Measurements from ENCODE around the gene ZNF213. TPM values are rescaled to one million over a fixed set of nuclear protein-coding genes. Genes with fewer than 3 reads are reported as not detected.

ZNF213 gene
- total RNA-seq, 1 experiment from 2014 or later = 5.3 TPM

GRCh38 chr16:3088925-3089716 is 45.7 kb upstream of the ZNF213 start:
- BruUV-seq (replicated peaks) = no TSS peak
- ChIA-PET CTCF (interaction anchor here (0.7 kb wide), 1 partner anchor 40 kb away, joined by 5 read pairs; no protein-coding TSS in a partner anchor), POLR2A (no interaction called here)
- H3K4me3 ChIP-seq (ENCODE audit: low read depth, low read length) = no peak overlapping the region
- Mint-ChIP-seq H3K27me3 (ENCODE audit: insufficient read depth, unreplicated experiment) (no peaks in the 10 kb centered on the region), H3K27ac (ENCODE audit: unreplicated experiment) (no peak overlapping the region), H3K4me1 (ENCODE audit: low read depth, unreplicated experiment) (no peaks in the 10 kb centered on the region), H3K9me3 (ENCODE audit: unreplicated experiment) (no peaks in the 10 kb centered on the region), H3K4me3 (ENCODE audit: unreplicated experiment) (no peak overlapping the region), H3K36me3 (ENCODE audit: insufficient read depth, unreplicated experiment) (no peaks in the 10 kb centered on the region)
- H3K9me3 ChIP-seq = no peaks in the 10 kb centered on the region
- H3K4me1 ChIP-seq = peaks cover 10% of the 10 kb centered on the region
- intact Hi-C loops (cut with micrococcal nuclease; ENCODE audit: unreplicated experiment) = no loop called here
- H3K36me3 ChIP-seq (ENCODE audit: control insufficient read depth, insufficient read depth, low read length) = no peaks in the 10 kb centered on the region
- no peaks in the 10 kb centered on the region for H3K27me3 ChIP-seq (replicated peaks; ENCODE audit: control insufficient read depth, insufficient read depth, low read length)
- TF ChIP-seq CTCF (IDR thresholded peaks at IDR 0.05; ENCODE audit: insufficient read depth in 1 of 2, low read depth in 1 of 2, low read length in 1 of 2, severe bottlenecking in 1 of 2, unreplicated experiment in 1 of 2) = no peak
- DNase-seq = no peak

GRCh38 chr16:3089717-3090592 is 44.9 kb upstream of the ZNF213 start:
- TF ChIP-seq CTCF (IDR thresholded peaks at IDR 0.05; ENCODE audit: insufficient read depth in 1 of 2, low read depth in 1 of 2, low read length in 1 of 2, severe bottlenecking in 1 of 2, unreplicated experiment in 1 of 2) = no peak
- no peak overlapping the region for H3K27ac Mint-ChIP-seq (ENCODE audit: unreplicated experiment)
- ChIA-PET POLR2A (no interaction called here), CTCF (no interaction called here)
- BruUV-seq (replicated peaks) = no TSS peak
- H3K36me3 Mint-ChIP-seq (ENCODE audit: insufficient read depth, unreplicated experiment) = no peaks in the 10 kb centered on the region
- no peaks in the 10 kb centered on the region for H3K27me3 Mint-ChIP-seq (ENCODE audit: insufficient read depth, unreplicated experiment)
- Histone ChIP-seq H3K36me3 (ENCODE audit: control insufficient read depth, insufficient read depth, low read length) (no peaks in the 10 kb centered on the region), H3K27me3 (replicated peaks; ENCODE audit: control insufficient read depth, insufficient read depth, low read length) (no peaks in the 10 kb centered on the region), H3K4me3 (ENCODE audit: low read depth, low read length) (no peak overlapping the region), H3K4me1 (peaks cover 10% of the 10 kb centered on the region), H3K9me3 (no peaks in the 10 kb centered on the region)
- no peaks in the 10 kb centered on the region for H3K4me1 Mint-ChIP-seq (ENCODE audit: low read depth, unreplicated experiment)
- H3K9me3 Mint-ChIP-seq (ENCODE audit: unreplicated experiment) = no peaks in the 10 kb centered on the region
- DNase-seq = no peak
- no peak overlapping the region for H3K4me3 Mint-ChIP-seq (ENCODE audit: unreplicated experiment)
- intact Hi-C loops (cut with micrococcal nuclease; ENCODE audit: unreplicated experiment) = no loop called here

DNA sequence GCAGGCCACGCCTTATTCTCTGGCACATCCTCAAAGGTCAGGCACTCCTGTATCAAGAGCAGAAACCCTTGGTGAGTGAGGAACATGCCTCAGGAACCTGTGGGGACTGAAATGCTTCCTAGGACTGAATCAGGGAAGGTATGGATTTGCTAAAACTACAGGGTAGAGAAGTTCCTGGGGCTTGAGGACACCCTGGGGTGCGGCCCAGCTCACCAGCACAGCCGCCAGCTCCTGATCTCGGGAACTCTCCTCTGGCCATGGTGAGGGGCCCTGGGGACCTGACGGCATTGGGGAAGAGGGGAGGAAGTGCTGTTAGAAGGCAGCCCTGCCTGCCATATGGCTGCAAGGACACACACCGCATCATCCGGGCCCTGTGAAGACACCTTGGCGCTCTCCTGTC is 43.3 kb upstream of the ZNF213 start:
- Histone ChIP-seq H3K27me3 (replicated peaks; ENCODE audit: control insufficient read depth, insufficient read depth, low read length) (no peaks in the 10 kb centered on the region), H3K36me3 (ENCODE audit: control insufficient read depth, insufficient read depth, low read length) (no peaks in the 10 kb centered on the region), H3K9me3 (no peaks in the 10 kb centered on the region), H3K4me1 (peaks cover 6% of the 10 kb centered on the region), H3K4me3 (ENCODE audit: low read depth, low read length) (no peak overlapping the region)
- no peak overlapping the region for H3K4me3 Mint-ChIP-seq (ENCODE audit: unreplicated experiment)
- CTCF ChIA-PET = interaction anchor here (0.9 kb wide), 1 partner anchor 33 kb away, joined by 5 read pairs; no protein-coding TSS in a partner anchor
- H3K4me1 Mint-ChIP-seq (ENCODE audit: low read depth, unreplicated experiment) = no peaks in the 10 kb centered on the region
- POLR2A ChIA-PET = no interaction called here
- H3K36me3 Mint-ChIP-seq (ENCODE audit: insufficient read depth, unreplicated experiment) = no peaks in the 10 kb centered on the region
- H3K9me3 Mint-ChIP-seq (ENCODE audit: unreplicated experiment) = no peaks in the 10 kb centered on the region
- intact Hi-C loops (cut with micrococcal nuclease; ENCODE audit: unreplicated experiment) = no loop called here
- no peak overlapping the region for H3K27ac Mint-ChIP-seq (ENCODE audit: unreplicated experiment)
- DNase-seq = no peak
- TF ChIP-seq CTCF (IDR thresholded peaks at IDR 0.05; ENCODE audit: insufficient read depth in 1 of 2, low read depth in 1 of 2, low read length in 1 of 2, severe bottlenecking in 1 of 2, unreplicated experiment in 1 of 2) = no peak
- no peaks in the 10 kb centered on the region for H3K27me3 Mint-ChIP-seq (ENCODE audit: insufficient read depth, unreplicated experiment)
- BruUV-seq (replicated peaks) = no TSS peak
